Measurements from ENCODE around the gene TMOD2. TPM values are rescaled to one million over a fixed set of nuclear protein-coding genes. Genes with fewer than 3 reads are reported as not detected.

TMOD2 gene
- total RNA-seq, 4 donors from 2014 or later, result 7.1 to 14.1 (median 11.0) TPM

DNA sequence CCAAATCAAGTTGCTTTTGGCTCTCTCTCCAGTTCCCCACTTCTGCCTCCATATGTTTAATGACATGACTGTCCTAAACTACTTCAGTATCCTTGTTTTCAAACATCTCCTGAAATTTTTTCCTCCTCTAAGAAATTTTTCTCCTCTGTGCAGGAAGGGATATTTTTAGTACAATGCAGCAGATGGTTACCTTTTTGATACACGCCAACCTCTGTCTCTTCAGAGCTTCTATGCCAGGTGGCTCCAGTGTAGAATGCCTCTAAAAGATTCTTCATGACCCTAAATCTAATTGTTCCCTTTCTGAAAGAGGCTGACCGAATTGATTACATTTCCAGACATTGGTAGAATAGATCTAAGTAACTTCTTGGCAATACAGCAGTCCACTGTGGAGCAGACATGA, 111.7 kb downstream of the TMOD2 start:
- WGBS, 2 donors, result 92 to 98% methylated on average over 2 of the region's 2 CpGs
- intact Hi-C loops (cut with DNase I), result no loop called here

DNA sequence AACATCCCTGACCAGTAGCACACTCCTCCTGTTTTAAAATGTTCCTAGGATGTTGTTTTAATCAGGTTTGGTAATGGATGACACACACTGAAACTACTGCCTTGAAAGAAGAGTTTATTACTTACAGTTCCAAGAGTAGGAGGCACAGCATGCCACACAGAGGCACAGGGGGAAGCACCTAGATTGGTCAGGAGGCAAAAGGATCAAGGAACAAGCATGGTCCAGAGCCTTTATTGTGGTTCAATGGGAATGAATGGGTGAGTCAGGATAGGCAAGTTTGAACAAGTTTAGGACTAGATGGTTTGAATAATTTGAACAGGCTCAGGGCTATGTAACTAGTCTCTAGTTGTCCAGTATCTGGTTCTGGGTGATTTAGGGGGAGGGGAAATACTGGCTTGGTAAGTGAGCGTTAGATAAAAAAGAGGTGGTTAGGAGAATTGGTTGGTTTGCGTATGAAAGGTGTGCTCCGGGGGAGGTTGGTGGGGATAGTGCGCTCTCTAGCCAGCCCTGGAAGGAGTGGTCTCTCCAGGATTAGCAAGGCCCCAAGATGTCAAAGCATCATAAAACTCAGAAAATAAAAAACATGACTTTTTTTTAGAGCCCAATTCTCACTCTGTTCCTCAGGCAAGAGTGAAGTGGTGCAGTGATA, 113.1 kb downstream of the TMOD2 start:
- WGBS, 2 donors, result 96 to 99% methylated on average over 4 of the region's 4 CpGs

More for the DNA sequence above, 111.7 kb downstream of the TMOD2 start:
- H3K27me3 ChIP-seq, result no peaks in the 10 kb centered on the region
- no peak for DNase-seq
- no peaks in the 10 kb centered on the region for H3K9me3 ChIP-seq
- H3K4me3 ChIP-seq (replicated peaks in 1 of 3), result no peak overlapping the region
- no peak overlapping the region for H3K27ac ChIP-seq
- H3K36me3 ChIP-seq, result peaks cover 10 to 16% of the 10 kb centered on the region in 2 donors
- no peak for TF ChIP-seq POLR2A (IDR thresholded peaks at IDR 0.05)
- TF ChIP-seq, protein P1, sequence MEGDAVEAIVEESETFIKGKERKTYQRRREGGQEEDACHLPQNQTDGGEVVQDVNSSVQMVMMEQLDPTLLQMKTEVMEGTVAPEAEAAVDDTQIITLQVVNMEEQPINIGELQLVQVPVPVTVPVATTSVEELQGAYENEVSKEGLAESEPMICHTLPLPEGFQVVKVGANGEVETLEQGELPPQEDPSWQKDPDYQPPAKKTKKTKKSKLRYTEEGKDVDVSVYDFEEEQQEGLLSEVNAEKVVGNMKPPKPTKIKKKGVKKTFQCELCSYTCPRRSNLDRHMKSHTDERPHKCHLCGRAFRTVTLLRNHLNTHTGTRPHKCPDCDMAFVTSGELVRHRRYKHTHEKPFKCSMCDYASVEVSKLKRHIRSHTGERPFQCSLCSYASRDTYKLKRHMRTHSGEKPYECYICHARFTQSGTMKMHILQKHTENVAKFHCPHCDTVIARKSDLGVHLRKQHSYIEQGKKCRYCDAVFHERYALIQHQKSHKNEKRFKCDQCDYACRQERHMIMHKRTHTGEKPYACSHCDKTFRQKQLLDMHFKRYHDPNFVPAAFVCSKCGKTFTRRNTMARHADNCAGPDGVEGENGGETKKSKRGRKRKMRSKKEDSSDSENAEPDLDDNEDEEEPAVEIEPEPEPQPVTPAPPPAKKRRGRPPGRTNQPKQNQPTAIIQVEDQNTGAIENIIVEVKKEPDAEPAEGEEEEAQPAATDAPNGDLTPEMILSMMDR (IDR thresholded peaks at IDR 0.05), result no peak
- H3K4me1 ChIP-seq, result no peaks in the 10 kb centered on the region

DNA sequence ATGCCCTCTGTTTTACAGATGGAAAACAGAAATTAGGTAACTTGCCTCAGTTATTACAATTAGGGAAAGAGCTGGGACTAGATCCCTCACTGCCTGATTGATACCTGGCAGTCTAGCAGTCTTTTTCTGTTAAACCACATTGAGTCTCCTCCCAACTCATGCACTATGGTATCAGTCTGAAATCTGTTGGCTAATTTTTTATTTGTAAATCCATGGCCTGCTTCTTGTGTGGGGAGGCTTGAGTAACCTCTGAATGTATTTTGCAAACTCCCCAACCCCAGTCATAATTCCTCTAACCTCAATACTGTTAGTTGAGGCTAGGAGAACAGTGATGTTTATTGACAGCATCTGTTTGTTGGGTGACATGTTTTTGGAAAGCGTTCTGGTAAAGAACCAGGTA, 113.9 kb downstream of the TMOD2 start:
- Histone ChIP-seq H3K27me3 (no peaks in the 10 kb centered on the region), H3K36me3 (peaks cover 10 to 24% of the 10 kb centered on the region in 2 donors), H3K4me1 (no peaks in the 10 kb centered on the region), H3K9me3 (no peaks in the 10 kb centered on the region), H3K4me3 (replicated peaks in 1 of 3) (no peak overlapping the region), H3K27ac (no peak overlapping the region)
- WGBS, 2 donors, result 97 to 100% methylated on average over 1 of the region's 1 CpG
- intact Hi-C loops (cut with DNase I), result no loop called here
- TF ChIP-seq POLR2A (IDR thresholded peaks at IDR 0.05), result no peak
- TF ChIP-seq, protein P1 (IDR thresholded peaks at IDR 0.05), result no peak
- DNase-seq, result no peak

More for the DNA sequence above, 113.1 kb downstream of the TMOD2 start:
- Histone ChIP-seq H3K36me3 (peaks cover 10 to 16% of the 10 kb centered on the region in 2 donors), H3K4me1 (no peaks in the 10 kb centered on the region), H3K4me3 (replicated peaks in 1 of 3) (no peak overlapping the region), H3K9me3 (no peaks in the 10 kb centered on the region), H3K27me3 (no peaks in the 10 kb centered on the region), H3K27ac (no peak overlapping the region)
- DNase-seq, result no peak
- intact Hi-C loops (cut with DNase I), result no loop called here
- TF ChIP-seq POLR2A (IDR thresholded peaks at IDR 0.05), result no peak
- TF ChIP-seq, protein P1 (IDR thresholded peaks at IDR 0.05), result no peak

Small RNAs within 50 kb of the gene (small RNA-seq; reads per million reads assigned to genes)
- gene AC090971.5 (not detected), gene RF00017 (not detected)

Other genes with a start within 250 kb of the TMOD2 start
- 10 to 100 TPM; 34.3 to 49.0 (median 45.7) TPM for gene DMXL2, start 128.8 kb upstream of the TMOD2 start, total RNA-seq
- 1 to 10 TPM in 1 of 4 donors, under 1 TPM in 3; 0.33 to 1.8 (median 0.52) TPM for gene SCG3, start 70.1 kb upstream of the TMOD2 start, total RNA-seq
- 10 to 100 TPM in 3 of 4 donors, 1 to 10 TPM in 1; 8.9 to 18.0 (median 13.8) TPM for gene LYSMD2, start 13.9 kb upstream of the TMOD2 start, total RNA-seq
- 10 to 100 TPM; 24.3 to 42.7 (median 30.9) TPM for gene TMOD3, start 78.1 kb downstream of the TMOD2 start, total RNA-seq
- 10 to 100 TPM; 13.2 to 26.9 (median 19.5) TPM for gene LEO1, start 220.2 kb downstream of the TMOD2 start, total RNA-seq

All from thyroid gland (tissue), 4 donors.